ENCODE measurements around the gene CAMK2D.

The CAMK2D gene

GRCh38 chr4:113617195-113617594 lies 144.3 kb downstream of the CAMK2D start:
- no peaks in the 10 kb centered on the region for H3K36me3 ChIP-seq (ENCODE audit: insufficient read depth, low read length)
- no peak overlapping the region for H3K9ac ChIP-seq (ENCODE audit: insufficient read length)
- no peak overlapping the region for H3K4me3 ChIP-seq
- H3K9me3 ChIP-seq (ENCODE audit: low read depth, low read length), result no peaks in the 10 kb centered on the region
- DNase-seq (ENCODE audit: low read depth, low spot score), result no peak
- TF ChIP-seq FOXP2 (optimal IDR thresholded peaks at IDR 0.05; ENCODE audit: control extremely low read depth, extremely low read length, insufficient read depth), result no peak
- no peak for TF ChIP-seq POLR2AphosphoS5 (IDR thresholded peaks at IDR 0.05; ENCODE audit: borderline replicate concordance, low read depth, low read length)
- no peak for TF ChIP-seq EZH2 (IDR thresholded peaks at IDR 0.05)
- no peak overlapping the region for H3K27ac ChIP-seq

DNA sequence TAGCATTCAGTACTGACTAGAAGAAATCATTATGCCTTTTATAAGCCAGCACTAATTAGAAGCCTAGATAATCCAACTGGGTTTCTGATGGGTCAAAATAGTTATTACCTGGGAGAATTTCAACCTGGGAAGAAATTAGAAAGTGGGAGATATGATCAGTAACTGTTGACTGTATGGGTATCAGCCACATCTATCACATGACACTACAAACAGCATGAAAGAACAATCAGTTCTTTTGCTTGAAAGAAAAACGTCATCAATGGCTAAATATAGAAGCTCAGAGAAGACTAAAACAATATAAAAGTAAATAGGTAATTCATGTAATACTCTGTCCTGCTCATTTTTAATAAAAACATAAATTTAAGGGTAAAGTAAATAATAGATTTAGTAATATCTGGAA lies 145.1 kb downstream of the CAMK2D start:
- no peak overlapping the region for H3K4me3 ChIP-seq
- H3K9me3 ChIP-seq (ENCODE audit: low read depth, low read length), result no peaks in the 10 kb centered on the region
- H3K27ac ChIP-seq, result no peak overlapping the region
- no peak for DNase-seq (ENCODE audit: low read depth, low spot score)
- H3K9ac ChIP-seq (ENCODE audit: insufficient read length), result no peak overlapping the region
- TF ChIP-seq FOXP2 (optimal IDR thresholded peaks at IDR 0.05; ENCODE audit: control extremely low read depth, extremely low read length, insufficient read depth), result no peak
- TF ChIP-seq EZH2 (IDR thresholded peaks at IDR 0.05), result no peak
- TF ChIP-seq POLR2AphosphoS5 (IDR thresholded peaks at IDR 0.05; ENCODE audit: borderline replicate concordance, low read depth, low read length), result no peak
- H3K36me3 ChIP-seq (ENCODE audit: insufficient read depth, low read length), result no peaks in the 10 kb centered on the region

DNA sequence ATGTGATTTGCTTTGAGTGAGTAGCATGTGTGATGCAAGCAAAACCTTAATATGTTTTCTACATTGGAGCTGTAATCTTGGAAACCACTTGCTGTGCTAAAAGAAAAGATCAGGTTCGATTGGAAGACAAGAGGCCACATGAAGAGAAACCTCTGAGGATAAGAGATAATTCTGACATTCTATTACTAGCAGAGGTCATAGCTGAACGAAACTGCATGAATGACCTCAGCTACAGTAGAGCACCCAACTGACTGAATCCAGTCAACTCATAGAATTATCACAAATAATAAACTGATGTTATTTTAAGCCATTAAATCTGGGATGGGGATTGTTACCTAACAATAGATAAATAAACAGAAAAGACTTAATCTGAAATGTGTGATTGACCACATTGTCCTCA lies 147.1 kb downstream of the CAMK2D start:
- TF ChIP-seq FOXP2 (optimal IDR thresholded peaks at IDR 0.05; ENCODE audit: control extremely low read depth, extremely low read length, insufficient read depth), result no peak
- no peak for TF ChIP-seq EZH2 (IDR thresholded peaks at IDR 0.05)
- TF ChIP-seq POLR2AphosphoS5 (IDR thresholded peaks at IDR 0.05; ENCODE audit: borderline replicate concordance, low read depth, low read length), result no peak
- H3K4me3 ChIP-seq, result no peak overlapping the region
- H3K36me3 ChIP-seq (ENCODE audit: insufficient read depth, low read length), result no peaks in the 10 kb centered on the region
- no peaks in the 10 kb centered on the region for H3K9me3 ChIP-seq (ENCODE audit: low read depth, low read length)
- H3K27ac ChIP-seq, result no peak overlapping the region
- no peak overlapping the region for H3K9ac ChIP-seq (ENCODE audit: insufficient read length)
- no peak for DNase-seq (ENCODE audit: low read depth, low spot score)

DNA sequence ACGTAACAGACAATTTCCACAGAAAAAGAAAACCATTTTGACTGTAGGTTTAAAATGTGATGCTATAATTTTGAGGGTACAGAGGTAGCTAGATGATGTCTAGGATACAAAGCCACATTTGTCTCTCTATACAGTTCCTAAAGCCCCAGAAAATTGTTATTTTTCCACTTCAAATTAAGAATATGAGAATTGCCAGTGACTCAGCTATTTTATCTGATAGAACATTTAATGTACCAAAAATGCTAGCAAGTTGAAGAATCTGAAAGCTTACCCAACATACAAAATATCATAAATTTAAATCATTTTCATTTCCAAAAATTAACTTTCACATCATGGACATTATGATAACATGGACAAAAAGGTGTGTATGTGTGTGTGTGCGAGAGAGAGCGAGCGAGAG lies 148.0 kb downstream of the CAMK2D start:
- Histone ChIP-seq H3K9me3 (ENCODE audit: low read depth, low read length) (no peaks in the 10 kb centered on the region), H3K36me3 (ENCODE audit: insufficient read depth, low read length) (no peaks in the 10 kb centered on the region), H3K9ac (ENCODE audit: insufficient read length) (no peak overlapping the region), H3K27ac (no peak overlapping the region), H3K4me3 (no peak overlapping the region)
- DNase-seq (ENCODE audit: low read depth, low spot score), result no peak
- no peak for TF ChIP-seq POLR2AphosphoS5 (IDR thresholded peaks at IDR 0.05; ENCODE audit: borderline replicate concordance, low read depth, low read length)
- no peak for TF ChIP-seq EZH2 (IDR thresholded peaks at IDR 0.05)
- no peak for TF ChIP-seq FOXP2 (optimal IDR thresholded peaks at IDR 0.05; ENCODE audit: control extremely low read depth, extremely low read length, insufficient read depth)

DNA sequence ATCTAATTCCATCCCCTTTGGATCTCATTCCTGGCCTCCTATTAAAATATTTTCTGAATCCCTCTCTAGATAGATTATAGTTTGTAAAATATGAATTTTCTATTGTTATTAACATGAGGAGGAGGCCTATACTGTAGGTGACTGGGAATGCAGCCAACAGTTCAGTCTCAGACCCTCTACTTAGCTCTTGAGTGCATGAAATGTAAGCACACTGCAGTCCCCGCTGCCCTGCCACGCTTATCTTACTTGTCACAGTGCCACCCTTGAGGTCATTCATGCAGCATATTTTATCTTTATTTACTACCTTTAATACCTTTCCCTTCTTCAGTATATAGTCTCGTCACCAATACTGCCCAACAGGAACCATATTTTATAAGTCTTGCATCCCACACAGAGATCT lies 151.0 kb downstream of the CAMK2D start:
- no peak overlapping the region for H3K4me3 ChIP-seq
- H3K9ac ChIP-seq (ENCODE audit: insufficient read length), result no peak overlapping the region
- H3K27ac ChIP-seq, result no peak overlapping the region
- no peak for DNase-seq (ENCODE audit: low read depth, low spot score)
- H3K9me3 ChIP-seq (ENCODE audit: low read depth, low read length), result no peaks in the 10 kb centered on the region
- no peak for TF ChIP-seq FOXP2 (optimal IDR thresholded peaks at IDR 0.05; ENCODE audit: control extremely low read depth, extremely low read length, insufficient read depth)
- no peak for TF ChIP-seq POLR2AphosphoS5 (IDR thresholded peaks at IDR 0.05; ENCODE audit: borderline replicate concordance, low read depth, low read length)
- TF ChIP-seq EZH2 (IDR thresholded peaks at IDR 0.05), result no peak
- H3K36me3 ChIP-seq (ENCODE audit: insufficient read depth, low read length), result no peaks in the 10 kb centered on the region

- Histone ChIP-seq H3K36me3 (ENCODE audit: insufficient read depth, low read length) (no peaks in the 10 kb centered on the region), H3K27ac (0 out of 2 replicates have a peak overlapping the region, but pooled peaks have one; percentile 1)
Observed at GRCh38 chr4:113607998-113608397, 153.5 kb downstream of the CAMK2D start.

DNA sequence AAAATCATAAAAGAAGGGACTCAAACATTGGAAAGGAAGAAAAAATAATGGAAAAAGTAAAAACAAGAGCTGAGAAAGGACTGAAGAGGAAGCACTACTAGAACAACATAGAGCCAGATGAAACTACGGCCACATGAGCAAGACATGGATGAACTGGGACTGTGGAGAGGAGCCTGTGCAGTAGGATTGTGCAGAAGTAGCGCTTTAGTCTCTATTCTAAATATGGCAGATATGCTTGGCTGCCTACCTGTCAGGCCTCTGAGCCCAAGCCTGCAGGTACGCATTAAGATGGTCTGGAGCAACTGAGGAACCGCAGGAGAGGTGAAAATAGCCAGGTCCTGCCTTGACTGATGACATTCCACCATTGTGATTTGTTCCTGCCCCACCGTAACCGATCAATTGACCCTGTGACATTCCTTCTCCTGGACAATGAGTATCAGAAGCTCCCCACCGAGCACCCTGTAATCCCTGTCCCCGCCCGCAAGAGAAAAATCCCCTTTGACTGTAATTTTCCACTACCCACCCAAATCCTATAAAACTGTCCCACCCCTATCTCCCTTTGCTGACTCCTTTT lies 154.3 kb downstream of the CAMK2D start:
- DNase-seq (ENCODE audit: low read depth, low spot score), result no peak
- H3K27ac ChIP-seq, result no peak overlapping the region
- no peaks in the 10 kb centered on the region for H3K9me3 ChIP-seq (ENCODE audit: low read depth, low read length)

More at GRCh38 chr4:113607998-113608397, 153.5 kb downstream of the CAMK2D start:
- no peak for TF ChIP-seq EZH2 (IDR thresholded peaks at IDR 0.05)
- no peak for TF ChIP-seq POLR2AphosphoS5 (IDR thresholded peaks at IDR 0.05; ENCODE audit: borderline replicate concordance, low read depth, low read length)
- TF ChIP-seq FOXP2 (optimal IDR thresholded peaks at IDR 0.05; ENCODE audit: control extremely low read depth, extremely low read length, insufficient read depth), result no peak
- DNase-seq (ENCODE audit: low read depth, low spot score), result no peak
- H3K9me3 ChIP-seq (ENCODE audit: low read depth, low read length), result no peaks in the 10 kb centered on the region
- H3K9ac ChIP-seq (ENCODE audit: insufficient read length), result no peak overlapping the region
- H3K4me3 ChIP-seq, result no peak overlapping the region

DNA sequence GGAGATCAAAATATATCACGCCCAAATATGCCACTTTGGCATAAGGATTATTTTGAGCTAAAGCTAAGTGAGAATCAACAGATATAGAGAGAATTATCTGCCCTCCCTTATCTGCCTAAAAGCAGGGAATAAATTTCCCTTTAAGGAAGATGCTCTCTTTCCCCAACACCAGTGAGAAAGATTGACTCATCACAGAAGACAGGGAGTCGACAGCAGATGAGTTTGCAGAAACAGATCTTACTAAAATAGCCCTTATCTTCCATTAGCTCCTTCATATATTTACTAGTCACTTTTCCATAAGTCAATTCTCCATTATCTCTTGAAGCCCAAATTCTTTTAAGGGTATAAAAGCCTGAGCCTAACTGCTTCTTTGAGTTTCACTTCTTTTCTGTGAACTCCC lies 156.6 kb downstream of the CAMK2D start:
- H3K9me3 ChIP-seq (ENCODE audit: low read depth, low read length), result no peaks in the 10 kb centered on the region
- TF ChIP-seq EZH2 (IDR thresholded peaks at IDR 0.05) (no peak), FOXP2 (optimal IDR thresholded peaks at IDR 0.05; ENCODE audit: control extremely low read depth, extremely low read length, insufficient read depth) (no peak), POLR2AphosphoS5 (IDR thresholded peaks at IDR 0.05; ENCODE audit: borderline replicate concordance, low read depth, low read length) (no peak)
- no peak overlapping the region for H3K9ac ChIP-seq (ENCODE audit: insufficient read length)
- no peak overlapping the region for H3K4me3 ChIP-seq
- no peak for DNase-seq (ENCODE audit: low read depth, low spot score)
- H3K27ac ChIP-seq, result no peak overlapping the region
- no peaks in the 10 kb centered on the region for H3K36me3 ChIP-seq (ENCODE audit: insufficient read depth, low read length)

More for the DNA sequence above, 154.3 kb downstream of the CAMK2D start:
- no peaks in the 10 kb centered on the region for H3K36me3 ChIP-seq (ENCODE audit: insufficient read depth, low read length)
- no peak for TF ChIP-seq EZH2 (IDR thresholded peaks at IDR 0.05)
- TF ChIP-seq FOXP2 (optimal IDR thresholded peaks at IDR 0.05; ENCODE audit: control extremely low read depth, extremely low read length, insufficient read depth), result no peak
- TF ChIP-seq POLR2AphosphoS5 (IDR thresholded peaks at IDR 0.05; ENCODE audit: borderline replicate concordance, low read depth, low read length), result no peak
- H3K4me3 ChIP-seq, result no peak overlapping the region
- no peak overlapping the region for H3K9ac ChIP-seq (ENCODE audit: insufficient read length)

DNA sequence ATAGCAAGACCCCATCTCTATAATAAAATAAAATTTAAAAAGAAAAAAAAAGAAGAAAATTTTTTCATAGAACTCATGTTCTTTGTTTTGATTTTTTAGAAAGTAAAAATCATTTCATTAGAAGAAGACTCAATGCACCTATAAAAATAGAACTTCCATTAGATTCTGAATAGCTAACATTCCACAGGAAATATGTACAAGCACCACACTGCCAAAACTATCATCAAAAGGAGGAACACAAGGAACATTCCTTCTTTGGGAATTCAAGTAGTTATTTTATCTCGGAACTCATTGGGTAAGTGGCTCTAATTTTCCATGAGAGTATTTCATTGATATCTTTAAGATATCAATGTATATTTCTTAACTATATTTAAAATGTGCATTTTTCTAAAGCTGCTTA lies 157.6 kb downstream of the CAMK2D start:
- Histone ChIP-seq H3K4me3 (no peak overlapping the region), H3K9me3 (ENCODE audit: low read depth, low read length) (no peaks in the 10 kb centered on the region), H3K9ac (ENCODE audit: insufficient read length) (no peak overlapping the region), H3K36me3 (ENCODE audit: insufficient read depth, low read length) (no peaks in the 10 kb centered on the region), H3K27ac (no peak overlapping the region)
- DNase-seq (ENCODE audit: low read depth, low spot score), result no peak
- TF ChIP-seq FOXP2 (optimal IDR thresholded peaks at IDR 0.05; ENCODE audit: control extremely low read depth, extremely low read length, insufficient read depth) (no peak), EZH2 (IDR thresholded peaks at IDR 0.05) (no peak), POLR2AphosphoS5 (IDR thresholded peaks at IDR 0.05; ENCODE audit: borderline replicate concordance, low read depth, low read length) (no peak)
